Fibroblast of the aortic adventitia (primary cell): ENCODE measurements around the gene ALOX5. TPM values are rescaled to one million over a fixed set of nuclear protein-coding genes. Genes with fewer than 3 reads are reported as not detected.

Experiments used
- DNase-seq: peaks from one replicate; pipeline ENCODE4 v3.0.0-alpha.2; 2010; ENCODE audit warnings: low read depth
- H3K4me3 ChIP-seq: 2 replicates; pipeline ENCODE4 v1.5.1; 2011; ENCODE audit warnings: low read depth, mild to moderate bottlenecking, control low read depth, low read length, moderate library complexity
- CTCF ChIP-seq: IDR thresholded peaks from 2 replicates; pipeline ENCODE4 v1.5.1; 2011; ENCODE audit warnings: mild to moderate bottlenecking, low read length, control low read depth, inconsistent platforms; ENCODE audit not compliant: insufficient read depth
- total RNA-seq: library from RNA; depleted of rRNA; stranded (reverse); fragments of >200 nt; gene quantifications from 2 replicates; pipeline ENCODE4 v1.2.3, GENCODE V29; 2012; ENCODE audit warnings: low replicate concordance

Gene ALOX5
- total RNA-seq, 1 donor = not detected

GRCh38 chr10:45488365-45488764 is 114.3 kb downstream of the ALOX5 start:
- no peak for TF ChIP-seq CTCF
- no peak for DNase-seq
- no peak overlapping the region for H3K4me3 ChIP-seq

- no peak overlapping the region for H3K4me3 ChIP-seq
- no peak for TF ChIP-seq CTCF
- DNase-seq = no peak
Observed at GRCh38 chr10:45490277-45490676, 116.3 kb downstream of the ALOX5 start.

GRCh38 chr10:45491061-45491460 is 117.0 kb downstream of the ALOX5 start:
- no peak overlapping the region for H3K4me3 ChIP-seq
- TF ChIP-seq CTCF = no peak
- no peak for DNase-seq

Other genes with a start within 250 kb of the ALOX5 start
- gene OR13A1, start 58.6 kb upstream of the ALOX5 start, total RNA-seq = not detected in 2 replicates